Testis (tissue), 2 donors: Measurements from ENCODE around the gene SAMD4A.

Source experiments
- CTCF ChIP-seq, 3 experiments: fragments of 450-650 bp in 2 of 3; fragments of 200-600 bp in 1 of 3; sonication (generic) in 1 of 3; IDR thresholded peaks; one replicate each; pipeline ENCODE4 v1.5.1; 2016 to 2019; ENCODE audit warnings: antibody characterized with exemption in 3 of 3, mild to moderate bottlenecking in 2 of 3, moderate library complexity in 1 of 3
- POLR2A ChIP-seq: fragments of 450-650 bp; IDR thresholded peaks from one replicate; pipeline ENCODE4 v1.6.1; 2017; ENCODE audit warnings: antibody characterized with exemption, mild to moderate bottlenecking, moderate library complexity

- TF ChIP-seq POLR2A = no peak
- TF ChIP-seq CTCF (IDR thresholded peaks at IDR 0.05) = no peak
Observed at GRCh38 chr14:54804538-54805041, 237.7 kb downstream of the SAMD4A start.
